HL-60/S4 (cell line): Measurements from ENCODE around the gene VASH1.

Source experiments
- in situ Hi-C: fragments of 300-500 bp; cut with MboI; formaldehyde crosslinking; loops from 2 replicates; pipeline ENCODE4 v1.14.3; 2022; ENCODE audit warnings: low sequenced_read_pairs

The VASH1 gene

DNA sequence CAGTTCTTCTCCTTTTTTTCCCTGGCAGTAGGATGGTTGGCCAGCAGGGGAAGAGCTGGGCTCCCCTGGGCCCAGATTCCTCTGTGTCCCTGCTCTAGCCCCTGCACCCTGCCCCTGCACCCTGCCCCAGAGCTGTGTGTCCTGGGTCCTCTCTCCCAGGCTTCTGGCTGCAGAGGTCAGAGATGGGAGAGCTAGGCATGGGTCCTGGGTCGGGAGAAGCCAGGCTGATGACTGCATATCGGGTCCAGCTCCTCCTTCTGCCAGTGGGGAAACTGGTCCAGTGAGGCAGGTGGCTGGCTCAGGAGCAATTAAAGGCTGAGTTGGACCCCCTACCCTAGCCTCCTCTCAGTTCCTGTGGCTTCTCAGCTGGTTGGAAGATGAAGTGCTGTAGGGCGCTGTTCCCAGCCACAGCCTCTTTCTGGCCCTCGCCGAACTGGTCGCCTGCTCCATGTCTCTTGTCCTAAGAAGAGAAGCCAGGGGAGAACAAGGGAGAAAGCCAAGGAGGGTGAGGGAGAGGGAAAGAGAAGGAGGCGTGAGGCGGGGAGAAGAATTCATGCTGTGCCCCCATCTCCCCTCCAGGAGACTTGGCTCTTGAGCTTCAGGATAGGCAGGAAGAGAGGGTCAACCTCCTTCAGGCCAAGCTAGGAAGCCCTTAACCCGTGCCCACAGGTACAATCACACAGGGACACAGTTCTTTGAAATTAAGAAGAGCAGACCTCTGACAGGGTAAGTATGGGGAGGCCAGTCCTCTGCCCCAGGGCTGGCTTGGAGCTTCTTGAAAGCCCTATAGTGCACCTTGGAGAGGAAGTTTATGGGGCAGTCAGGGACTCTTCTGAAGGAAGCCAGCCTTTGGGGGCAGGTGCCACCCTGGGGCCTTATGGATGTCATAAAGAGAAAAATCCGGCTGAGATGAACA lies 9.5 kb downstream of the VASH1 start:
- in situ Hi-C loops, result no loop called here

DNA sequence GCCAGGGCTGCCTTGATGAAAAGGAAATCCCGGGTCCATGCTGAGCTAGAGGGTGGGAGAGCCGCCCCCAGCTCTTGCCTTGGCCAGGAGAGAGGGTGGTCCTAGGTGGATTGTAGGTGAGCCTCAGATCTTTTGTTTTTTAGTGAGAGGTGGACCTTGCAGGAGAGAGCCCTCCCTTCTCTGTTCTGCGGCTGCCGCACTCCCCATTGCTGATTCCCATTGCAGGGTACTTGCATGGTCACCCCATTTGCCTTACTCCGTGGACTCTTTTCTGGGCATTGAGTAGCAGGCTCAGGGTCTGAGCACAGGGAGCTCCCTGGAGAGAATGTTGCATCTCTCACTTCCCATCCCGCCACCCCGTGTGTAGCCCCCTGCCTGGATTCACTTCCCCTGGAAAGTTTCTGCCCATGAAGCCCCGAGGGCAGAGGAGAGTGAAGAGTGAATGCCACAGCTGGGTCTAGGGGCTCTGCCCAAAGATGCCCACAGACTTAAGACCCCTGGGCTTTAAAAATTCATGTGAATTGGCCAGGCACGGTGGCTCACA lies 10.2 kb downstream of the VASH1 start:
- in situ Hi-C loops, result no loop called here

DNA sequence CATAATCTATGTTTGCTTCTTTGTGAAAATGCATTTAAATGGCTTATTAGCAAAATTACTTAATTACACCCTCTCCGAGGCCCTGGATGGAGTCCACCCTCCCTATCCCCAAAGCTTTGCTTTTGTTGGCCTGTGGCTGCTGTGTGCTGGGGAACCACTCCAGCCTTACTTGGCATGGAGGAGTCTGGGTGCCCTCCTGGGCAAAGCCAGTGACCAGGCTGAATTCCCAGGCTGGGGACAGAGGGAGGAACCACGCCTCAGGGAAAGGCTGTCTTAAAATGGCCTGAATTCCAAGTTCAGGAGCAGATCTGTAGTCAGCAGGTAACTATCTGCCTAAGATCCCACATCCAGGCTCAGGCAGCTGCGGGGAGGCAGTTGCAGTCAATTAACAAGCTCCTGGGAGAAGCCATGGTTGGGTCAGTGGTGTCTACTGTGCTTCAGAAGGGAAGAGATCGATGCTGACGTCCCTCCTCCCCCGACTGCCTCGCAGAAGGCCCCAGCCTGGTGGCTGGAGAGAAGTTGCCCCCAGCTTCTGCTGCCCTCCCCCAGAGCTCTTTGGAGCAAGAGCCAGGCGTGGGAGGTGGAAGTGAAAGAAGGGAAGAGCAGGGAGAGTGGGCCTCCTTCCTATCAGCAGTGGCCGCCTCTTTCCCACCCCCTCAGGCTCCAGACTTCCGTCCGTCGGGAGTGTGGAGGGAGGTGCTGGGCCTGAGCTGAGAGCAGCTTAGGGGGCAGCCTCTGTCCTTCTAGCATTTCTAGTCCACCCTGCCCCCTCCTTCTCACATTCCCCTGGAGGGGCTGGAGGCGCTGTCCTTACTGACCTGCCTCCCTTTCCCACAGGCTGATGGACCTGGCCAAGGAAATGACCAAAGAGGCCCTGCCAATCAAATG lies 11.3 kb downstream of the VASH1 start:
- in situ Hi-C loops, result no loop called here

DNA sequence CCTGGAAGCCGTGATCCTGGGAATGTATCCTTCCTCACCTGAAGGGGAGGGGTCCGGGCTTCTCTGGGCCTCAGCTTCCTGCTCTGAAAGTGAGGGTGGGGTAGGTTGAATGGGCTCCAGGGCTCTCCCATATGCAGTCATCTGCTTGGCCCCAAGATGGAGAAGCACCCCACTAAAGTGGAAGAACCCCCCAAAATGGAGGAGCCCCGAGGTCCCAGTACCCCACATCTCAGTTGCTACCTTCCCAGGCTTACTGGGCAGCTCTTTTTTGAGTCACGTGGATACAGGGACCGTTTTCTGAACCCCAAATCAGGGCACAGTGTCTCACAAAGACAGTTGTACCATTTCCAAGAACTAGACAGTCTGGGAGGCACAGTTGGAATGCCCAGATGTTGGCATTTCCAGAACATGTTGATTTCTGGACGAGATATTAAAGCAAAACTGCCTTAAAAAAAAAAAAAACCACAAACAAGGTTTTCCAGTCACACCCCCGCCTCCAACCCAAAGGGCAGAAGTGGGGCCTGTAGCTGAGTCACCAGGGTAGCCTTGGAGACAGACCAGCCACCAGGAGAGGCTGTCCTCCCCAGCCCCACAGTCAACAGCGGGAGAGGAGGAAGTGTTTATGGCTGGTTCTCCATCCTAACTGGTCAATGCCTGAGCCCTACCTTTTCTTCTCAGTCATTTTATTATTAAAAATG lies 12.1 kb downstream of the VASH1 start:
- in situ Hi-C loops, result no loop called here

DNA sequence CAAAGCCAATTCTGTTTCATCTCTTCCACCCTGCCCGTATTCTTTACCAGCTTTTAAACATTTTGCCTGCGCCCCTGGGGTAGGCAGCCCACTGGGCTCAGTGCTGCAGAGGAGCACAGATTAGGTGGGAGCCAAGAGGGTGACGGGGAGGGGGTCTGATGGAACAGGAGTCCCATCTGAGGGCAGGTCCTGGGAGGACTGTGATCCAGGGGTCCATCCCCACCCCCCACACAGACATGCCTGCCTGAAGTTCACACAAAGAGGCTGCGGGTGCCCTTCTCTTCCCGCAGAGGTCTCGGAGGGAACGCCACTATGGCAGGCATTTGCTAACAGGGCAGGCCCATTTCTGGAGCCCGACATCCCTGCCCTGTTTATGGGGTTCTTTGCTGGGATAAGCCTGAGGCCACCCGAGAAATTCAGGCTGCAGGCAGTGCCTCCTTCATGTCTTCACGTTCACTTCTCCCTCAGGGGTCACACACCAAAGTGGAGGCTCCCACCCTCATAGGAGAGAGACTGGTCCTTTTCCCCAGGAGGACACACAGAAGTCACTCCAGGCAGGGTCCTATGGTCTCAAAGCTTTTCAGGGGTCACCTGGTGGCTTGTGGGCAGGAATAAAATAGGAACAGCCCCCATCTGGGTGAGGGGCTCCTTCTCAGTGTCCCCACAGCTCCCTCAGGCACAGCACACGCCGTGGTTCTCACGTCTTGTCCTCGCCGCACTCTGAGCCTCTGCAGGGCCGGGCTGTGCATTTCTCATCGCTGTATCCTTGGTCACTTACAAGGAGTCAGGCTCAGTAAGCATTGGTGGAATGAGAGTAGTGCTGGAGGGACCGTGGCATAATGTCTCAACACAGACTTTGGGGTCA lies 12.9 kb downstream of the VASH1 start:
- in situ Hi-C loops, result no loop called here

DNA sequence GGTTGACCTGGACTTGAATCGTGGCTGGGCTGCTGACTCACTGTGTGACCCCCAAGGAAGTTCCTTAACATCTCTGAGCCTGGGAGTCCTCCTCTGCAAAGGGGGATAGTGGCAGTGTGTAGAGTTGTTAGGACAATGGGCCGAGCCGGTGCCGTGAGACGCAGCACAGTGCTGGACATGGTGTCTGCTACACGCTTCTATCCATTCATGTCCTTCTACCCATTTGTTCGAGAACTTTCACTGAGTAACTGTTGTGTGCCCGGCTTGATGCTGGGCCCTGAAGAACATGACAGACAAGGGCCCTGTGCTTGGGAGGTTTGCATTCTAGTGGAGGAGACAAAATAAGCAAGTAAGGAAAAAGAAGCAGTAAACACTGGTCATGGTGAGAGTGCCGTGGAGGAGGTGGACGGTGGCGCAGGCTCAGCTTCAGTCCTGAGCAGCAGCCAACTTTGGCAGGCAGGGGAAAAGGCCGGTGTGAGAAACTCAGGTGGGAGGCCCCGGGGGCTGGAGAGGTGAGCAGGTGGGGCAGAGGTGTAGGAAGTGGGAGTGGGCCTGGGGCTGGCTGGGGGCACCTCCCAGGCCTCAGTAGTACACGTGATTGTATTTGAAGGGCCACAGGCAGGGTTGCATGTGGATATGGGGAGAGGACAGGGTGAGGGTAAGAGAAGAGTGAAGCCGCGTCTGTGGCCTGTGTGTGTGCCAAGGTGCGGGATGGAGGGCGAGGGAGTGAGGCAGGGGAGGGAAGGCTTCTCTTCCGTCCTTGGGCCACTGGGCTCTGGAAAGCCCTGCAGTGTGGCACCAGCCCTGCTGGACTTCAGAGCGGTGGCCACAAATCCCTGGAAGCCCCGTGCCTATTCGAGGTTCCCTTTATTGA lies 13.8 kb downstream of the VASH1 start:
- in situ Hi-C loops, result no loop called here

DNA sequence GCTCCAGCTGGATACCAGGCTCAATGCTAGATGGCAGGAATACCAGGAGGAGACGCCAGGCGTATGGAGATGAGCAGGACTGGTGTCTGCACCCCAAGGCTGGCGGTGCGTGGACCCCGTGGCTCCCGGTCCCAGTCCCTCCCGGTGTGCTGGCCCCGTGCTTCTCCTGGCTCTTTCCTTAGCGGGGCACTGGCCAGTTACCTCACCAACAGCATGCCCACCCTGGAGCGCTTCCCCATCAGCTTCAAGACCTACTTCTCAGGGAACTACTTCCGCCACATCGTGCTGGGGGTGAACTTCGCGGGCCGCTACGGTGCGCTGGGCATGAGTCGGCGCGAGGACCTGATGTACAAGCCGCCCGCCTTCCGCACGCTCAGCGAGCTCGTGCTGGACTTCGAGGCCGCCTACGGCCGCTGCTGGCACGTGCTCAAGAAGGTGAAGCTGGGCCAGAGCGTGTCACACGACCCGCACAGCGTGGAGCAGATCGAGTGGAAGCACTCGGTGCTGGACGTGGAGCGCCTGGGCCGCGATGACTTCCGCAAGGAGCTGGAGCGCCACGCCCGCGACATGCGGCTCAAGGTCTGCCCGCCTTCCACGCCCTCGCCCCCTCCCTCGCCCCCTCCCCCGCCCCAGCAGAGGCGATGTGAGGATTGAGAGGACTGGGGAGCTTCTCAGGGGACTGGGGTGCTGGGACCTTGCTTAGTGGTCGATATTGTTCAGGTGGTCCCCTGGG lies 14.6 kb downstream of the VASH1 start:
- in situ Hi-C loops, result no loop called here

DNA sequence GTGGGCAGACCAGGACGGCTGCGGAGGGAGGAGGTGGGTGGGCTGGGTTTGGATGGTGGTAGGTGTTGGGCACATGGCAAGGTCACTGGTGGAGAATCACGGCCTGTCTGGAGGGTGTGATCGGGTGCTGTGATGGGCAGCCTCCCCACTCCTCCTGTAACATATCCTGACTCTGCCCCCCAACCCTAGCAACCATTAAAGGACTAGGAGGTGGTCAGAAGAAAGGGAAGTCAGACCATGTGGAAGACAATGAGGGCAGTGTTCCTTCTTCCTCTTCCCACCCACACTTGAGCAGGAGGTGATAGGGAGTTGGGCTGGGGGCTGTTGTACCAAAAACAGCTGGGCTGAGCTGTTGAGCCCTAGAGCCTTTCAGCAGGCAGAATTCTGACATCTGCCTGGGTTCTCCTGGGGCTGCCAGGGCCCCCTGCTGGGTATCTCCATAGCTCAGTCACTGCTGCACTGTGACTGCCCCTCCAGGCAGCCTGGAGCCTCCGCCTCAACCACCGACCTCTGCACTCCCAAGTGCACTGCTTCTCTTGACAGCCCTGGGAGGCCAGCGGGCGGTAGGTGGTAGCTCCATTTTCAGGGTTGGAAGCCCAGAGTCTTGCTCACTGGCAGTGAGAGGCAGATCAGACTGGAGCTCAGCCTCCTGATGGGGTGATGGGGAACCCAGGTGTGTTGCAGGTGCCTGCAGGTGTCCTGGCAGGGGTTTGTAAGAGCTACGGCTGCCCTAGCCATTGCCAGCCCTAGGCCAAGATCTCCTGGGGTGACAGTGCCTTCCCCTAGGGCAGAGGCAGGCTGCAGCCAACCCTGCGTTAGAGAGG lies 15.4 kb downstream of the VASH1 start:
- in situ Hi-C loops, result no loop called here

DNA sequence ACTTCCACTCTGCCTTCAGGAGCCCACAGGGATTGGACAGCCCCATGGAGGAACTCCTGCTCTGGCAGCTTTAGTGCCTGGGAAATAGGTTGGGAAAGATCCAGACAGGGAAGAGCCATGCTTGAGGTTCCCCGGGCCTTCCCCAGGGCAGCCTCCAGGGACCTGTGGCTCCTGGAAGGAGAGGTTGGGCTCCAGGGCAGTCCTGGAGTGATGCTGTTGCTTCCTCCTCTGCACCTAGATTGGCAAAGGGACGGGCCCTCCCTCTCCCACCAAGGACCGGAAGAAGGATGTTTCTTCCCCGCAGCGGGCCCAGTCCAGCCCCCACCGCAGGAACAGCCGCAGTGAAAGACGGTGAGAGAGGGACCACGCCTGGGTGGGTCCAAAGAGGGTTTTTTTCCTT lies 16.5 kb downstream of the VASH1 start:
- in situ Hi-C loops, result no loop called here

DNA sequence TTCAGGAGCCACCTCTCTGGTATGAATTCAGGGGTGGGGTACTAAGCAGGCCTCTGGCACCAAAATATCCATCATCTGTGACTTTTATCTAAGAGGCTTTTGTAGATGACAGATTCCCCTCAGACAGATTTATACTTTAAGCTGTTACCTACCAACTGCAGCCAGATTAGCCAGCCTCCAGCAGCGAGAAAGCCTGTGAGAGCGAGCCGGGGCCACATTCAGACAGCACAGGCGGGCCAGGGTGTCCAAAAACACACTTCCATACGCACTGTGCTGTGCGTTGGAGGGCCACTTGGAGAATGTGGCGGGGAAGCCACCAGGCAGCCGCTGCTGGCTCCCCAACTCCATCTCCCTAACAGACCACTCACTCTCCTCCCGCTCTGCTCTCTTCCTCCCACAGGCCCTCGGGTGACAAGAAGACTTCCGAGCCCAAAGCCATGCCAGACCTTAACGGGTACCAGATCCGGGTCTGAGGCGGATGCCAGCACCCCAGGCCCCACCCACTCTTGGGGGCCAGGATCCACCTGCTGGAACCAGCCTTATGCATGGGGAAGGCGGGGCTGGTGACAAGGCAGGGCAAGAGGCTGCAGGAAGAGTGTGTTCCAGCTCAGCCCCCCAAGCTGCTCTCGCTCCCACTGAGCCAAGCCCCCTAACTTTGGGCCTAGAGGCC lies 17.4 kb downstream of the VASH1 start:
- in situ Hi-C loops, result no loop called here

DNA sequence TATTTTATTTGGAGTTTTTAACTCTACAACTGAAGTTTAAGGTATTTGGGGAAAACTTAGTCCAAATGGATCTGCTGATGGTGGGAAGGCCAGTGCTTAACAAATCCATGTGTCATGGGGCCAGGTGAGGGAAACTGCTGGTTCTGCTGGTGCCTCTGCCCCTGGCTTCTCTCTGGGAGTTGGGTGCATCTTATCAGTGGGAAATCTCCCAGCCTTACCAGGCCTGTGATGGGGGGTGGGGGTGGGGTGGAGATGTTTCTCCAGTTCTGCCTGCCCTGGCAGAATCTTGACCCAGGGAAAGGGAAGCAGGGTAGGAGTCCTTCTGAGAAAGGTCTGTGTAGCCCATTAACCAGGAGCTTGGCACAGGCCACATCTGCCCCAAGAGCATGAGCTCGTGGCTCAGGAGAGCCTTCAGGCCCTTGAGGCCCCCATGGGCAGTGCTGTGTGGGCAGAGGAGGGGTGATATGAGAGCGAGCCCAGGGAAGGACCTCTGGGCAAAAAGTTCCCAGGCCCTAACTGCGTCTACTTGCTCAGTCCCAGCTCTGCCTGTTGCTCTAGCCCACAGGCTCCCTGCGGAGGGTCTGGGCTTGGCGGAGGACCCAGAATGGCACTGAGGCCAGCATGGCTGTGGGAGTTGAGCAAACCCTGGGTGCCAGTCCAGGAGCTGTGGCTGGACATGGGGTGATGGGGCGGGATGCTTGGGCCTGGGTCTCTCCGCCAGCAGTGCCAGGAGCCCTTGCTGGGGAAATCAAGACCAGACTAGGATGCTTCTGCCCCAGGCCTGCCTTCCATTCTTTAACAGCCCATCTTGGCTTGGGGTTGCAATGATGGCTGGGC lies 18.2 kb downstream of the VASH1 start:
- in situ Hi-C loops, result loop anchor here (10.0 kb wide), 1 partner anchor 65 kb away; no protein-coding TSS in a partner anchor

DNA sequence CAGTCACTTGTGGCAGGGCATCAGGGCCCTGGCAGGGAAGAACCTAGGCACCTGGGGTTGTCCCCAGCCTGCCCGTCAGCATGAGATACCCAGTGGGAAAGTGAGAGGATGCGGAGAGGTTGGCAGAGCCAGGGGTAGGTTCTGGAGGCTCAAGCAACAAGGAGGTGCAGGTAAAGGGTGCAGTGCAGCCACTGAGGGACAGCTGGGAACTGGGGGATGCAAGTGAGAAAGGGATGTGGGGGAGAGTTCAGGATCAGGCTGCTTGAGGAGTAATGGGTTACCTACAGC lies 18.7 kb downstream of the VASH1 start:
- in situ Hi-C loops, result loop anchor here (10.0 kb wide), 1 partner anchor 65 kb away; no protein-coding TSS in a partner anchor

DNA sequence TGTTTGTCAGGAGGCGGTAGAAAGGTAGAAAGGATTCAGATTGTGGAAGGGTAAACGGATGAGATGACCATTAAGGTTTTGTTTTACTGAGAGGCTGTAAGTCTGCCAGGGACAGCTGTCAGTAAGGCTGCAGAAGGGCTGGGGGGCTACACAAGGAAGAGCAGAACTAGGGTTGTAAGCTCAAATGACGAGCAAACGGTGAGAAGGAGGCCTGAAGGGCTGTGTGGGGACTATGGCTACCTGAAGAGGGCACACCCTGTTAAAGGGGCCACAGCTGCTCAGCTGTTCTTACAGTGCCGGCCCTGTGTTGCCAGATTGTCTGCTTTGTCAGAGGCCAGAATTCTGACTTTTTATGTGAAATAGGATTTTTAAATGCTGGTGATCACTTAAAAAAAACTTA lies 19.1 kb downstream of the VASH1 start:
- in situ Hi-C loops, result loop anchor here (10.0 kb wide), 1 partner anchor 66 kb away; no protein-coding TSS in a partner anchor

DNA sequence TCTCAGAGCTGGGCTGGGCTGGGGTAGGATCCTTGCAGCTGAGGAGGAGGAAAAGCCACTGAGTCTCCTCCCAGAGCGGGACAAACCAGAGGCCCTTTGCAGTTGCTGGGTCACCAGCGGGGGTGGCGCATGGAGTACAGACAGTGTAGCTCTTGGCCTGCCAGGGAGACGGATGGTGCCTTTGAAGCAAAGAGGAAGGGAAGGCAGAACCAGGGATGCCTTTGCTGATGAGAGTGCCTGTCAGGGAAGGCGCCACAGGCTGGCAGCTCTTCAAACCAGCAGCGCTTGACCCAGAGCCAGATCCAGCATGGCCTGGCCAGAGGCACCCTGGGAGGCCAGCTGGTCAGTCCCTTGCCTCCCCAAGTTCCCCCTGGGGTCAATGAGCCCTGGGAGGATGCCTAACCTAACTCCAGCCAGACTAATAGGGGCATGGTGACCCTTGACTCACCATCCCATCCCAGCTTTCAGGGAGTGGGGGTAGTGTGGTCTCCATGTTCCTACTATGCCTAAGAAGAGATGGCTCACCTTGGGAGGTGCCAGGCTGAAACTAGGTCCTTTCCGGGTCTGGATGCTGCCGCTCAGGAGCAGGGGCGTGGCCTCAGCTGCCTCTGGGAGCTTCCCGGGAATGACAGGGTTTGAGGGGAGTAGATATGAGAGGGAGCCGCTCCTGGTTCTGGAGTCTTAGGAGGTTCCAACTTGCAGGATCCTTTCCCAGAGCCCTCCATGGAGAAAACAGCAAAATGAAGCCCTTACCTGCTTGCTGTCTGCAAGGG lies 19.8 kb downstream of the VASH1 start:
- in situ Hi-C loops, result loop anchor here (10.0 kb wide), 1 partner anchor 66 kb away; no protein-coding TSS in a partner anchor

DNA sequence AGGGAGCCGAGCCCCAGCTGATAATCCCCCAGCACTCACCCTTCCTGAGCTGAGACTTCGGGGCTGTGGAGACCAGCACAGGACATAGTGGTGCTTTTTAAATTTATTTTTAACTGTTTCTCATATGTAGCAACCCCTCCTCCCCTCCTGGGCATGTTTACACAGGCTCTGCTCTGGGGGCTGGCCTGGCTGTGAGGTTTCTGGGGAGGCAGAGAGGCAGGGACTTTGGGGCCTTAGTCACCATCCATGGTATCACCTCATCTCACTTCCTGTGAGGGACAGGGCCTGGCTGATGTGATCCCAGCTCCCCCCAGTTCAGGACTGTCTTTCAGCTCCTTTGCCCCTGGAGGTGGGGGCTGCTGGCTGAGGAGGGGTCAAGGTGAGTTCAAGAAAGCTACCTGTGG lies 20.4 kb downstream of the VASH1 start:
- in situ Hi-C loops, result loop anchor here (10.0 kb wide), 1 partner anchor 67 kb away; no protein-coding TSS in a partner anchor
